HepG2 (cell line): ENCODE results near the gene AMBRA1. TPM values are rescaled to one million over a fixed set of nuclear protein-coding genes. Genes with fewer than 3 reads are reported as not detected.
A peak's percentile ranks its signal among the peaks of the same experiment; 100 is the strongest.

Experiments
- ATF4 ChIP-seq, 2 experiments: fragments of 450-650 bp in 1 of 2; sonication (generic) in 1 of 2; formaldehyde crosslinking; IDR thresholded peaks; 2 replicates each; pipeline versions ENCODE4 v1.5.0 to v1.8.0; 2020 to 2022; ENCODE audit warnings: mild to moderate bottlenecking in 1 of 2, missing genetic modification reagents in 1 of 2
- BORCS8-MEF2B ChIP-seq: sonication (generic); formaldehyde crosslinking; IDR thresholded peaks from 2 replicates; pipeline ENCODE4 v1.8.0; 2022; ENCODE audit warnings: mild to moderate bottlenecking, missing genetic modification reagents
- DDIT3 ChIP-seq: sonication (generic); formaldehyde crosslinking; IDR thresholded peaks from 2 replicates; pipeline ENCODE4 v1.4.0; 2020; ENCODE audit warnings: mild to moderate bottlenecking, missing genetic modification reagents
- ELF3 ChIP-seq: IDR thresholded peaks from 2 replicates; pipeline ENCODE4 v1.6.1; 2016; ENCODE audit warnings: missing genetic modification reagents, missing compliant biosample characterization
- FOSL2 ChIP-seq: sonication (generic); formaldehyde crosslinking; IDR thresholded peaks from 2 replicates; pipeline ENCODE4 v1.4.0; 2020; ENCODE audit warnings: missing genetic modification reagents
- IKZF5 ChIP-seq: IDR thresholded peaks from 2 replicates; pipeline ENCODE4 v1.6.1; 2018; ENCODE audit warnings: missing genetic modification reagents, mild to moderate bottlenecking, missing compliant biosample characterization
- JUND ChIP-seq: sonication (generic); formaldehyde crosslinking; IDR thresholded peaks from 2 replicates; pipeline ENCODE4 v1.8.0; 2022; ENCODE audit warnings: mild to moderate bottlenecking, missing genetic modification reagents
- NFE2 ChIP-seq: sonication (generic); formaldehyde crosslinking; IDR thresholded peaks from 2 replicates; pipeline ENCODE4 v1.4.0; 2020; ENCODE audit warnings: missing genetic modification reagents
- NFE2L2 ChIP-seq: fragments of 150-350 bp; IDR thresholded peaks from 2 replicates; pipeline ENCODE4 v1.6.1; 2014; ENCODE audit warnings: low read length
- NR2F6 ChIP-seq, 2 experiments: IDR thresholded peaks; 2 replicates each; pipeline ENCODE4 v1.6.1; 2016; ENCODE audit warnings: antibody characterized with exemption in 1 of 2, mild to moderate bottlenecking in 1 of 2
- STAG1 ChIP-seq: sonication (generic); formaldehyde crosslinking; IDR thresholded peaks from 2 replicates; pipeline ENCODE4 v1.4.0; 2020; ENCODE audit warnings: missing genetic modification reagents
- YEATS2 ChIP-seq: sonication (generic); formaldehyde crosslinking; IDR thresholded peaks from 2 replicates; pipeline ENCODE4 v1.4.0; 2020; ENCODE audit warnings: missing genetic modification reagents, borderline replicate concordance
- ZBTB44 ChIP-seq: sonication (generic); formaldehyde crosslinking; IDR thresholded peaks from 2 replicates; pipeline ENCODE4 v1.4.0; 2020; ENCODE audit warnings: missing genetic modification reagents
- ZNF281 ChIP-seq: sonication (generic); formaldehyde crosslinking; IDR thresholded peaks from 2 replicates; pipeline ENCODE4 v1.4.0; 2020; ENCODE audit warnings: missing genetic modification reagents, borderline replicate concordance
- ZNF792 ChIP-seq: IDR thresholded peaks from 2 replicates; pipeline ENCODE4 v1.6.1; 2016
- polyA plus RNA-seq, 8 experiments: library from polyadenylated mRNA; depleted of rRNA in 3 of 8; stranded (reverse) in 7 of 8; unstranded in 1 of 8; fragments of >200 nt; fragmentation: Illumina TruSeq in 4 of 8; extraction: Trizol in 4 of 8; gene quantifications; 2 replicates each; pipeline versions ENCODE4 v1.2.1 to v1.2.3, GENCODE V29; 2011 to 2016; ENCODE audit warnings: low read depth in 4 of 8, missing spikeins in 1 of 8, mixed read lengths in 1 of 8; ENCODE audit not compliant: insufficient read depth in 1 of 8
- total RNA-seq, 5 experiments: library from RNA; depleted of rRNA; stranded (reverse); fragments of >200 nt; fragmentation: Illumina TruSeq; extraction: Trizol; gene quantifications; 2 replicates each; pipeline ENCODE4 v1.2.3, GENCODE V29; 2016; ENCODE audit warnings: low read depth in 1 of 5

Gene AMBRA1
- total and polyA plus RNA-seq, 2 of the 13 experiments (the other 11 are each of a cell fraction or from before 2014, with no cell fraction given): 15.7 to 26.0 TPM

GRCh38 chr11:46537537-46538295 is 56.1 kb downstream of the AMBRA1 start (continued):
- TF ChIP-seq ZNF281 (CRISPR knock-in tag) (no peak), YEATS2 (0 out of 2 replicates have a peak, but pooled peaks have one; percentile 26), JUND (CRISPR knock-in tag) (no peak), FOSL2 (CRISPR knock-in tag) (peak; percentile 35; the same call in 1 of the 2 replicates), ELF3 (CRISPR knock-in tag) (0 out of 2 replicates have a peak, but pooled peaks have one; percentile 16), STAG1 (CRISPR knock-in tag) (peak; percentile 89), ATF4 (CRISPR knock-in tag; IDR thresholded peaks at IDR 0.05) (no peak), NFE2L2 (peak; percentile 35; the same call in 1 of the 2 replicates), ZBTB44 (CRISPR knock-in tag) (no peak), NFE2 (CRISPR knock-in tag) (peak; percentile 27; the same call in 1 of the 2 replicates), NR2F6 (IDR thresholded peaks at IDR 0.05) (no peak), NR2F6 (CRISPR knock-in tag; IDR thresholded peaks at IDR 0.05) (no peak), DDIT3 (CRISPR knock-in tag) (no peak), ZNF792 (CRISPR knock-in tag) (0 out of 2 replicates have a peak, but pooled peaks have one; percentile 50), IKZF5 (CRISPR knock-in tag) (no peak), BORCS8-MEF2B (no peak)
